ENCODE measurements around the gene TOGARAM2. TPM values are rescaled to one million over a fixed set of nuclear protein-coding genes. Genes with fewer than 3 reads are reported as not detected.
"Not testable (repeated sequence)": the region's sequence is repeated elsewhere in the genome, so short reads cannot be mapped to it uniquely, and the experiment has no call there.

The TOGARAM2 gene
- total RNA-seq, 2 donors from 2014 or later = 3.0 to 4.3 TPM

DNA sequence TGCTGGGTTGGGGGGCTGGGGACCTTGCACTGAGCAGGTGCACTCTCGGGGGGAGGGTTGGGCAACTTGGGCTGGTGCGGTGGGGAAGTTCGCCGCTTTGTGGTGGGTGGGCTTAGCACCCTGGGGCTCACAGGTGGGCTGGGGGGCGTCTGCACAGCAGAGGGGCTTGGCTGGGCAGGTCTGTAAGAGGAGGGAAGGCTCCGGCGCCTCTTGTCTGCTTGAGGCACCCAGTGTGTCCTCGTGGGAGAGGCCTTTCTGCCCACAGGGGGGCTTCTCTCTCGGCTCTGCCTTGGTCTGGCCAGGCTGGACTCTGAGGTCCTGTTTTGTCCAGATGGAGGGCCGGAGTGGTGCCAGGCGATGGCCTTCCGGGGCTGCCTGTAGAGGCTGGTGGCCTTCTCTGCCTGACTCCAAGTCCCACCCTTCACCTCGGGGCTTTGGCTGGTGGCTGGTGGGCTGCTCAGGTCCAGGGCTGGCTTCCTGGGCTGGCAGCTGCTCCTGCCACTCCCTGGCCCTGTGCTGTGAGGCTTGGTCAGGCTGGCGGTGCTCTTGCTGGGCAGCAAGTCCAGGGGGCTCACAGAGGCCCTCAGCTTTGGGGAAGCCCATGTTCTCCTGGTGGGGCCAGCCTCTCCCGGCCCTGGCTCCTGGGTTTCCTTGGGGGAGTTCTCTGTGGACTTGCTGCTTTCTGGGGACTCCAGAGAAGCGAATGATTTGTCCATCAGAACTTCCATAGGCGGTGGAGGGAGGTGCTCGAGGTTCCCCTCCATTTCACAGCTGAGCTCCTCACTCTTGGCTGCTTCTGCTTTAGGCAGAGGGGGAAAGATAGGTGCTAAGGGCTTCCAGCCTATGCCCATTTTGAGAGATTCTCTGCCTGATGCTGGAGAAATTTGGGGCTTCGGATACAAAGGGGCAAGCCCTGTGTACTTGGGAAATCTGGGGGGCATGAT is 90.2 kb downstream of the TOGARAM2 start:
- ATAC-seq (replicated peaks) = no peak
- no peak overlapping the region for H3K27ac Mint-ChIP-seq
- no peak overlapping the region for H3K4me3 Mint-ChIP-seq
- no peaks in the 10 kb centered on the region for H3K27me3 Mint-ChIP-seq
- no peaks in the 10 kb centered on the region for H3K36me3 Mint-ChIP-seq (ENCODE audit: low read depth)
- no peaks in the 10 kb centered on the region for H3K4me1 Mint-ChIP-seq
- no peaks in the 10 kb centered on the region for H3K9me3 Mint-ChIP-seq

DNA sequence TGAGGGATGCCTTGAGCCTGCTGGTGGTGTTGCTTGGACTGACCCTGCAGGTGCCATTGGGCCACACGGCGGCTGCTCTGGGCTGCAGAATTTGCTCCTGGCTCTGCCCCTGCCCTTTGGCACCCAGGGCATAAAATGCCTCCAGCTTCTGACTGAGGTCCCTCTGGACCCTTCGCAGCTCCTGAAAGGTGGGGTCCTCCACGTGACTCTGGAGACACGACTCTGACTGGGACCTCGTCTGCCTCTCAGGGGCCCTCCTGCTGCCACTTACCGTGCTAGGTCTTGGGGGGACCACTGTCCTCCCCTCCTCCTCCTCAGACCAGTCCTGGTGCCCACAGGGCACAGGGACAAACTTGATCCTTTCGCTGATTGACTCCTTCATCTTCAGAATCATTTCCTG is 91.2 kb downstream of the TOGARAM2 start:
- H3K27ac Mint-ChIP-seq = no peak overlapping the region
- no peaks in the 10 kb centered on the region for H3K4me1 Mint-ChIP-seq
- H3K9me3 Mint-ChIP-seq = no peaks in the 10 kb centered on the region
- ATAC-seq (replicated peaks) = no peak
- H3K4me3 Mint-ChIP-seq = no peak overlapping the region
- no peaks in the 10 kb centered on the region for H3K36me3 Mint-ChIP-seq (ENCODE audit: low read depth)
- H3K27me3 Mint-ChIP-seq = no peaks in the 10 kb centered on the region

DNA sequence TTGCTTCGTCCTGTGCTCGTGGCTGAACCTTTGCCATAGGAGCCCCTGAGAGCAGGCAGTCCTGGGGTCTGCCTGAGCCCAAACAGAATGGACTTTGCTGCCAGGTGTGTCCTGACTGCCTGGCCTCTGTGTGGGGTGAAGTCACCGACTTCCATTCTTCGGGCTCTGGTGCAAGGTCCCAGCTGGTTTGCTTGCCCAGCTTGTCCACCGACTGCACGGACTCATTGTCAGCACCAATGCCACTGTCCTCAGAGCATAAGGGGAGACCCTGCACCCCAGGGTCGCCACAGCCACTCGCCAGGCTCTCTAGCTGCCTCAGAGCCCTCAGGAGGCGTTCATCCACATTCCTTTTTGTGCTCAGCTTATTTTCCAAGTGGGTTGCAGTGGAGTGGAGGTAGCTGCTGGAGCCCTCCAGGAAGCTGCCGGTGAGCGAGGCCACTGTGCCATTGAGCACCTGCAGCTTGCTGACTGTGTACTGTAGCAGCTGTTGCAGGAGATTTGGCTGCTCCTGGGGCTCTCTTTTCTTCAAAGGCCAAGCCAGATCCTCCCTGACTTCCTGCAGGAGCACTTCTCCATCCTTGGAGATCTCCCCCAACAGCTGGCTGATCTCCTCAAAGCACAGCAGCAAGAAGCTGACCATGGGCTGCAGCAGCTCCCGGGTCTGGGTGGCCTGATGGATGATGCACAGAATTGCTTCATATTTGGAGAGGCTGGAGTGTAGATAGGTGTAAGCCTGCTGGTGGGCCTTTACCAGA is 92.0 kb downstream of the TOGARAM2 start:
- ATAC-seq (replicated peaks) = no peak
- Mint-ChIP-seq H3K27ac (no peak overlapping the region), H3K36me3 (ENCODE audit: low read depth) (no peaks in the 10 kb centered on the region), H3K27me3 (no peaks in the 10 kb centered on the region), H3K9me3 (no peaks in the 10 kb centered on the region), H3K4me3 (no peak overlapping the region), H3K4me1 (no peaks in the 10 kb centered on the region)

DNA sequence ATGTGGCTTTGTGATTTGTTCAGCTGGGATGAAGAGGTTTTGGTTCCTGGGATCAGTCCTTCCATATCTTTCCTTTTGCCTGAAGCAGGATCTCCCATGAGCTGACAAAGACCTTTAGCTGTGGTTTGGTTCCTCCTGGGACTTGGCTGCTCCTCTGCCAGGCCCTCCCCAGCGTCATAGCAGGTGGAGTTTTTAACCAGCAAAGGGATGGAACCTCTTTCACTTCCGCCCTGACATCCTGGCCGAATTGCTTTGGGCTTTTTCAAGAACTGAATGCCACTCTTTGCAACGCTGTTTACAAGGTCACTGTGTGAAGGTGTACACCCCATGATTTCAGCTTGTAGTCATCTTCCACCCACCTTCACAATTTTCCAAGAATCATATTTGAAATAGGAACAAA is 92.8 kb downstream of the TOGARAM2 start:
- H3K27ac Mint-ChIP-seq = no peak overlapping the region
- no peaks in the 10 kb centered on the region for H3K36me3 Mint-ChIP-seq (ENCODE audit: low read depth)
- no peak overlapping the region for H3K4me3 Mint-ChIP-seq
- ATAC-seq (replicated peaks) = no peak
- no peaks in the 10 kb centered on the region for H3K4me1 Mint-ChIP-seq
- H3K9me3 Mint-ChIP-seq = no peaks in the 10 kb centered on the region
- no peaks in the 10 kb centered on the region for H3K27me3 Mint-ChIP-seq

DNA sequence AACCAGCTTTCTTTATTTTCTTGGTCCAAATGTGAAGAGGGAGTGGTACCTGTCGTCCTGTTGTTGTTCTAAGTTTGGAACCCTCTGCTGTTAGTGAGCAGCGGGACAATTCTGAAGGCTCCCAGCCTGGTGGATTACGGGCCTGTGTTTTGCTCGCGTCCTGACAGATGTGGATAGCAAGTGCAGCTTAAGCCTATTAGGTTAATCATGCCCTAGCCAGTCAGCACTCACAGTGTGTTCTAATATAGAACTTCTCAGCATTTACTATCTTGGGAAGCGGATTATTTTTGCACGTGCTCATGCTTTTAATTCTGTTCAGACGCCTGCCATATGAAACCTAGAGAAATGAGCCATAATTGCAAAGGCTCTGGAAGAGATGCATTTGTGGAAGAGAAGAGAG is 93.3 kb downstream of the TOGARAM2 start, which contains the start of gene PCARE:
TSS of gene PCARE (minus strand) at position 113 of the 400 bp plus-strand sequence. CDS start 262 bp downstream, outside the sequence.
- Mint-ChIP-seq H3K27ac (no peak within 1 kb of the TSS), H3K4me1 (no peaks in the 10 kb centered on the region), H3K9me3 (no peaks in the 10 kb centered on the region), H3K27me3 (no peaks in the 10 kb centered on the region), H3K4me3 (no peak within 1 kb of the TSS), H3K36me3 (ENCODE audit: low read depth) (no peaks in the 10 kb centered on the region)
- ATAC-seq (replicated peaks) = no peak

DNA sequence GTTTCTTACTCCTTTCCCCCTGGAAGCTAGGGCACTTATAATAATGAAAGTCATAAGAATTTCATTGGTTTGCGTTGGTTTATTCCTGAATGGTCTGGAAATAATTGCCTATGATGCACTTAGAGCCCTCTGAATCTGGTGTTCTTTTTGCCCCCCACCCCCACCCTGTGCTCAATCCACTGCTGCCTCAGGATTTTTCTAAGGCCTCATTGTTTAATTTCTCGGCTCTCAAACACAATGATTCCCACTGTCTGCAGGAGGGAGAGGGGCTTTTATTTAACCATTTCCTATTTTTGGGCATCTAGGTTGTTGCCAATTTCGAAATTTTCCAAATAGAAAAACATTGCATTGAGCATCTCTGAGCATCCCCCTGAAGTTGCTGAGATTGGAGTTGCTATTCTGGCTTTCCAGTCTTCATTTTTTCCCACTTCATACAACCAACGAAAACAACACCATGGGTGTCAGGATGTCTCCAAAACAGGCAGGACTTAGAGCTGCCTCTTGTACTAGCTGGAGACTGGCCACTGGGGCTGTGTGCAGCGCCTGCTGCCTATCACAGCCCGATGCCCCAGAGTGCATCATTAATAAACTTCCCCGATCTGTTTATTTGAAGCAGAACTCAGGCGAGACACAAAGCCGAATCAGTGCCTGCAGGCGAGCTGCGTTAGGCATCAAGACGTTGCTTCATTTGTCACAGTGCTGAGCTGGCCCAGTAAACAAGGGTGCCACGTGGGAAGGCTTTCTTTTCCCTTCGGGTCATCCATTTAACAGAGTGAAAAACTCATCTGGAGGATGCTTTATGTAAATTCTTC is 95.0 kb downstream of the TOGARAM2 start:
- Mint-ChIP-seq H3K4me1 (no peaks in the 10 kb centered on the region), H3K36me3 (ENCODE audit: low read depth) (no peaks in the 10 kb centered on the region), H3K27me3 (no peaks in the 10 kb centered on the region), H3K4me3 (no peak overlapping the region), H3K27ac (no peak overlapping the region), H3K9me3 (no peaks in the 10 kb centered on the region)
- ATAC-seq (replicated peaks) = no peak

DNA sequence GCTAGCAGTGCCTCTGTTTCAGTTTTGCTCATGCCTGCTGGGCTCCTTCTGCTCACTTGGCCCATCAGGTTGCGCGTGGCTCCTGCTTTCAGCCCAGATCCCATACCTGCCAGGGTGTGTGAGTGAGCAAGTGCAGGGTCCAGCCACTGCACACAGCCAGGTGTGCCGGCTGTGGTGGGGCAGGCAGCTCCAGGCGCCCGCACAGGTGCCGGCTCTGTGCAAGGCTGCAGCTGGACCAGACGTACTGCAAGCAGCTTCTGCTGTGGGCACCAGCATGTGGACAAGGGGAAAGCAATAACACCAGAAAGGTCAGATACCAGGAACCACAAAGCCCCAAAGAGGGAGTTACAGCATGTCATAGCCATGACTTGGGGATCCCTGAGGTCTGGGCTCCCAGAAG is 98.8 kb downstream of the TOGARAM2 start:
- ATAC-seq (replicated peaks) = no peak
- Mint-ChIP-seq H3K27me3 (no peaks in the 10 kb centered on the region), H3K36me3 (ENCODE audit: low read depth) (no peaks in the 10 kb centered on the region), H3K27ac (no peak overlapping the region), H3K9me3 (no peaks in the 10 kb centered on the region), H3K4me3 (no peak overlapping the region), H3K4me1 (no peaks in the 10 kb centered on the region)

DNA sequence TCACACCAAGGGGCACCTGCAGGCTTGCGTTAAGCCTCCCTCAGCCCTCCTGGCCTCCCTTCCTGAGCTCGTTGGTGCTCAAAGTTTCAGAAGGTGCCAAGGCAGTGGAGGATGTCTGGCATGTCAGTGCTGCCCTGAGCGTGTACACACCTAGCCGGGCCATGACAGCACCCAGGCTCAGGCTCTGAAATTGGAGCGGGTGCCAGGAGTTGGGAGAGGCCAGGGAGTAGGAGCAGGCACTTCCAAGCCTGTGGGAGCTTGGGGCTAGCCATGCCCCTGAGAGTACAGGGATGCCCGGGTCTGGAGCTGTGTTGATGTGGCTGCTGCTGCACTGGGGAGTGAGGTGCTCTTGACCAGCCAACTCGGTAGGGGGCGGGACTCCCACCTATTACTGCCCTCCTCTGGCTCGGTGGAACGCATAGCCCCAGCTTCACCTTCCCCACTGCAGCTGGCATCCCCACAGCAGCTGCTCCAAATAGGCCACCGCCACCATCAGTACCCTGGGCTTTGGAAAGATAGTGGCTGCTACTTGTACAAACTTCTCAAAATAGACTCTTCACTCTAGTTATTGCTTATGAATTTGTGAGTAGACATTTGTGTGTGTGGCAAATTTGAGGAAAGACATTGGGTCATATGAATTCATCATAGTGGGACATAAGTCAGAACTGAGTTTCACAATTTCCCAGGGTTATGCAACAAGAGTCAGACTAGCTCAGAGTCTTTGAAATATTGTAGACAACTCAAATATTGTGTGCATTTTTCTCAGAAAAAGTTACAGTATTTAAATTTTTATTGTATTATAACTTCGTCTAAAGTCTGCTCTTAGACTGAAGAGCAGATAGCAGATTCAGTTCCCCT is 100.0 kb downstream of the TOGARAM2 start:
- H3K27ac Mint-ChIP-seq = no peak overlapping the region
- H3K9me3 Mint-ChIP-seq = no peaks in the 10 kb centered on the region
- H3K4me3 Mint-ChIP-seq = no peak overlapping the region
- H3K4me1 Mint-ChIP-seq = no peaks in the 10 kb centered on the region
- ATAC-seq (replicated peaks) = no peak
- no peaks in the 10 kb centered on the region for H3K27me3 Mint-ChIP-seq
- no peaks in the 10 kb centered on the region for H3K36me3 Mint-ChIP-seq (ENCODE audit: low read depth)

DNA sequence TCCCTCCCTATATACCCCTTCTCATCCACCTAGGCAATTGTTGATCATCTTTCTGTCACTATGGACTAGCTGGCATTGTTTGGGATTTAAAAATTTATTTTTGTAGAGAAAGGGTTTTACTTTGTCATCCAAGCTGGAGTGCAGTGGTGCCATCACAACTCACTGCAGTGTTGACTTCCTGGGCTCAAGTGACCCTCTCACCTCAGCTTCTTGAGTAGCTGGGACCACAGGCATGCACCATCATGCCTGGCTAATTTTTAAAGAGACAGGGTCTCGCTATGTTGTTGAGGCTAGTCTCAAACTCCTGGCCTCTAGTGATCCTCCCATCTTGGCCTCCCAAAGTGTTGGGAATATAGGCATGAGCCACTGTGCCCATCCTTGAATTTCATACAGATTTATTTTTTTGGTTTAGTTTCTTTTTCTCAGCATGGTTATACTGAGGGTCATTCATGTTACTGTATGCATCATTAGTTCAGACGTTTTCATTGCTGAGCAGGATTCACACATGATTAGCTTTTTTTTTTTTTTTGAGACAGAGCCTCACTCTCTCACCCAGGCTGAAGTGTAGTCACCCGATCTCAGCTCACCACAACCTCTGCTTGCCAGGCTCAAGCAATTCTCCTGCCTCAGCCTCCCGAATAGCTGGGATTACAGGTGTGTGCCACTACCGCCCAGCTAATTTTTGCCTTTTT is 101.9 kb downstream of the TOGARAM2 start:
- Mint-ChIP-seq H3K9me3 (no peaks in the 10 kb centered on the region), H3K27me3 (no peaks in the 10 kb centered on the region), H3K4me3 (no peak overlapping the region), H3K27ac (no peak overlapping the region), H3K4me1 (no peaks in the 10 kb centered on the region), H3K36me3 (ENCODE audit: low read depth) (no peaks in the 10 kb centered on the region)
- ATAC-seq (replicated peaks) = no peak

DNA sequence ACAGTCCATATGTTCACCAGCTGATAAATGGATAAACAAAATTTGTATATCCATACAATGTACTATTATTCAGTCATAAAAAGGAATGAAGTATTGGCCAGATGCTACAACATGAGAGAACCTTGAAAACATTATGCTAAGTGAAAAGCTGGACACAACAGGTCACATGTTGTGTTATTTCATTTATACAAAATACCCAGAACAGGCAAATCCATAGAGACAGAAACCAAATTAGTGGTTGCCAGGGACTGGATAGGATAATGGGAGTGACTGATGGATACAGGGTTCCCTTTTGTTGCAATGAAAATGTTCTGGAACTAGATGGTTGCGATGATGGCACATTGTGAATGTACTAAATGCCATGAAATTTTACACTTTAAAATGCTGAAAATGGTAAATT is 103.5 kb downstream of the TOGARAM2 start:
- H3K36me3 Mint-ChIP-seq (ENCODE audit: low read depth) = no peaks in the 10 kb centered on the region
- H3K4me1 Mint-ChIP-seq = no peaks in the 10 kb centered on the region
- H3K9me3 Mint-ChIP-seq = no peaks in the 10 kb centered on the region
- no peak for ATAC-seq (replicated peaks)
- no peak overlapping the region for H3K4me3 Mint-ChIP-seq
- no peak overlapping the region for H3K27ac Mint-ChIP-seq
- H3K27me3 Mint-ChIP-seq = no peaks in the 10 kb centered on the region

DNA sequence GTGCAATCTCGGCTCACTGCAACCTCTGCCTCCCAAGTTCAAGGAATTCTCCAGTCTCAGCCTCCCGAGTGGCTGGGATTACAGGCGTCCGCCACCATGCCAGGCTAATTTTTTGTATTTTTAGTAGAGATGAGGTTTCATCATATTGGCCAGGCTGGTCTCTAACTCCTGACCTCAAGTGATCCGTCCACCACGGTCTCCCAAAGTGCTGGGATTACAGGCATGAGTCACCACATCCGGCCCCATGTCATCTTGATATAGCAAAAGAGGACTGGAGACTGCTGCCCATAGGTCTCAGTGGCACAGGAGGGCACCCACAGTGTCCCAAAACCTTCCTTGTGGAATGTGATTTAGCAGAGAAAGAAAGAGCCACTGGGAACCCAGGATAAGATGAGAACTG is 109.2 kb downstream of the TOGARAM2 start:
- not testable (repeated sequence) for H3K4me3 Mint-ChIP-seq; H3K9me3 Mint-ChIP-seq; H3K27me3 Mint-ChIP-seq; H3K36me3 Mint-ChIP-seq (ENCODE audit: low read depth); H3K27ac Mint-ChIP-seq; H3K4me1 Mint-ChIP-seq; ATAC-seq (replicated peaks)

DNA sequence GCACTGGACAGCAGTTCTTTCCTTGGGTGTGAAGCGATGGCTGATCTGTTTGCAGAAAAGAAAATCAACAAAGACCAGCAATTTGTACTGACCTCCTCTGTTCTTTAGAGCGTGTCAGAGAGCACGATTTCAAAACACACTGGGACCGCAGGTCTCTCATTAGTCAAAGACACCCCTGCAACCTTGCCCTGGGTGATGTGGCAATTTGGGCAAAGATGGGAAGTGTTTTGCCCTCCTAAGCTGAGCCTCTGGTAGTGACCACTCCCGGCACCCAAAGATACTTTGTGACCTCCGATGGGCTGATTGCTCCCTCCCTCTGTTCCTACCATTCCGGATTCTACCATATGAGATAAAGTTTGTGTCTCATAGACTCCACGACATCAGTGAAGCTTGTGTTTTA is 115.9 kb downstream of the TOGARAM2 start:
- H3K27me3 Mint-ChIP-seq = peaks cover 3% of the 10 kb centered on the region
- H3K9me3 Mint-ChIP-seq = no peaks in the 10 kb centered on the region
- no peak overlapping the region for H3K27ac Mint-ChIP-seq
- no peaks in the 10 kb centered on the region for H3K36me3 Mint-ChIP-seq (ENCODE audit: low read depth)
- H3K4me1 Mint-ChIP-seq = no peaks in the 10 kb centered on the region
- ATAC-seq (replicated peaks) = no peak
- no peak overlapping the region for H3K4me3 Mint-ChIP-seq

DNA sequence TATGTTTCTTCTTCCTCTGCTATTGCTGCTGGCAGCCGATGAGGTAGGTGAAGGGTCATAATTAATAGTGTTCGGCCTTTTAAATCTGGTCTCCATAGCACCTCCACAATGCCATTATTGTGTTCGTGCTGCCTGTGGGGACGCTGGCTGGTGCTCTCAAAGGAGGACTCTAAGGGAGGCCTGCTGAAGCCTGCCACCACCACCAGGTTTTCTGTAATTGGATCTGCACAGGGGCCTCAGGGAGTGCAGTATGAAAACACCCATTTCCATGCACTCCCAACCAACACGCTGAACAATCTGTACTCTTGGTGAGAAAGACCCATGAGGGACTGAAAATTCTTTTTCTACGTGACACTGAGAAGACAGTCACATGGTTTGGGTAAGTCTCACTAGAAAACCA is 116.5 kb downstream of the TOGARAM2 start:
- H3K27me3 Mint-ChIP-seq = peaks cover 3% of the 10 kb centered on the region
- no peak overlapping the region for H3K27ac Mint-ChIP-seq
- H3K36me3 Mint-ChIP-seq (ENCODE audit: low read depth) = no peaks in the 10 kb centered on the region
- H3K4me3 Mint-ChIP-seq = no peak overlapping the region
- H3K4me1 Mint-ChIP-seq = no peaks in the 10 kb centered on the region
- no peak for ATAC-seq (replicated peaks)
- H3K9me3 Mint-ChIP-seq = no peaks in the 10 kb centered on the region

Data from activated T-helper 17 cell treated with anti-CD3 and anti-CD28 coated beads, Interleukin-2, amount 50 U/mL, for 72 hours (primary cell).